Vagina (tissue), 2 donors: ENCODE measurements around the gene GPR17.

Source experiments
- CTCF ChIP-seq, 3 experiments: fragments of 450-650 bp in 2 of 3; fragments of 200-600 bp in 1 of 3; sonication (generic) in 1 of 3; IDR thresholded peaks; one replicate each; pipeline ENCODE4 v1.5.1; 2017 to 2019; ENCODE audit warnings: antibody characterized with exemption in 3 of 3, mild to moderate bottlenecking in 2 of 3, moderate library complexity in 2 of 3
- POLR2A ChIP-seq, 2 donors: fragments of 450-650 bp; IDR thresholded peaks; one replicate each; pipeline ENCODE4 v1.6.1; 2017; ENCODE audit warnings: antibody characterized with exemption in 2 of 2, mild to moderate bottlenecking in 2 of 2, moderate library complexity in 2 of 2
- POLR2AphosphoS5 ChIP-seq, 2 donors: sonication (generic); formaldehyde crosslinking; IDR thresholded peaks; one replicate each; pipeline ENCODE4 v1.9.0; 2017; ENCODE audit warnings: antibody characterized with exemption in 2 of 2, mild to moderate bottlenecking in 2 of 2, low read depth in 1 of 2; ENCODE audit not compliant: insufficient read depth in 1 of 2

- TF ChIP-seq CTCF (IDR thresholded peaks at IDR 0.05) (no peak), POLR2A (IDR thresholded peaks at IDR 0.05) (no peak), POLR2AphosphoS5 (IDR thresholded peaks at IDR 0.05; ENCODE audit: insufficient read depth in 1 of 2, low read depth in 1 of 2) (no peak)
These were observed 27.3 kb upstream of the GPR17 start for GRCh38 chr2:127618551-127619202.
